Measurements from ENCODE around the gene GDI1. TPM values are rescaled to one million over a fixed set of nuclear protein-coding genes. Genes with fewer than 3 reads are reported as not detected.

The GDI1 gene
- total and polyA plus RNA-seq, 2 donors (not counting 1 experiment from before 2014, with no cell fraction given) = 199 to 311 TPM

DNA sequence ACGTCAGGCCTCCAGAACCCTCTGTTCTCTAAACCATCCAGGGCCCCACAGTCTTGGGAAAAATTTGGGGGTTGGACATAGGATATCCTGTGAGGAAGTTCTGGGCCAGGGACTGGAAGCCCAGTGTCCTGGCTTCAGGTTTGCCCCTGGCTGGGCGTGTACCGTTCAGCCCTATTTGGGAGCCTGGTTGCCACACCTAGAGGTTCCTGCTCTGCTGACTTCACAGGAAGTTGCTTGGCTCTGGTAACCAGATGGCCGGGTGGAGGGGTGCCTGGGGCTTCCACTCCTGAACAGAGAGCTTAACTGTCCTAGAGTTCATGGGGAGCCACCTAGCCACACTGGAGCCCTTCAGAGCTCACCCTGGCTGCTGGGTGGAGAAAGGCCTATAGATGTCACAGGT, 24.5 kb upstream of the GDI1 start:
- Mint-ChIP-seq H3K4me1 (peaks cover 31% of the 10 kb centered on the region), H3K9me3 (ENCODE audit: insufficient read depth) (no peaks in the 10 kb centered on the region)

DNA sequence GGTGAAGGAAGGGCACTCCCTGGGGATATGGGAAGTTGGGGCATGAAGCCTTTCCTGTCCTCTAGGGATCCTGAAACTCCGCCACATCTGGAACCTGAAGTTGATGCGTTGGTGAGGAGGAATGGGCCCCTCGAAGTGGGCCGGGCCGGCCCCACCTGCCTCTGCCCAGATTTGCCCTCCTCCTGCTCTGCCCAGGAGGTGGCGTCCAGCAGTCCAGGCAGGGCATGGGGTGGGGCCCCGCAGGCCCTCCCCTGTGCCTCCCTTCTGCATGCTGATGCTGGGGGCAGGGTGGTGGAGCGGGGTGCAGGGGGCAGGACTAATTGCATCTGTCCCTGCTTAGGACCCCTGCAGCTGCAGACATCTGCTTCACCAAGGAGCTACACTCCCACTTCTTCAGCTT, 23.8 kb upstream of the GDI1 start:
- no peaks in the 10 kb centered on the region for H3K27me3 Mint-ChIP-seq
- TF ChIP-seq, protein P1, sequence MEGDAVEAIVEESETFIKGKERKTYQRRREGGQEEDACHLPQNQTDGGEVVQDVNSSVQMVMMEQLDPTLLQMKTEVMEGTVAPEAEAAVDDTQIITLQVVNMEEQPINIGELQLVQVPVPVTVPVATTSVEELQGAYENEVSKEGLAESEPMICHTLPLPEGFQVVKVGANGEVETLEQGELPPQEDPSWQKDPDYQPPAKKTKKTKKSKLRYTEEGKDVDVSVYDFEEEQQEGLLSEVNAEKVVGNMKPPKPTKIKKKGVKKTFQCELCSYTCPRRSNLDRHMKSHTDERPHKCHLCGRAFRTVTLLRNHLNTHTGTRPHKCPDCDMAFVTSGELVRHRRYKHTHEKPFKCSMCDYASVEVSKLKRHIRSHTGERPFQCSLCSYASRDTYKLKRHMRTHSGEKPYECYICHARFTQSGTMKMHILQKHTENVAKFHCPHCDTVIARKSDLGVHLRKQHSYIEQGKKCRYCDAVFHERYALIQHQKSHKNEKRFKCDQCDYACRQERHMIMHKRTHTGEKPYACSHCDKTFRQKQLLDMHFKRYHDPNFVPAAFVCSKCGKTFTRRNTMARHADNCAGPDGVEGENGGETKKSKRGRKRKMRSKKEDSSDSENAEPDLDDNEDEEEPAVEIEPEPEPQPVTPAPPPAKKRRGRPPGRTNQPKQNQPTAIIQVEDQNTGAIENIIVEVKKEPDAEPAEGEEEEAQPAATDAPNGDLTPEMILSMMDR (IDR thresholded peaks at IDR 0.05) = no peak
- TF ChIP-seq EZH2 (IDR thresholded peaks at IDR 0.05; ENCODE audit: borderline replicate concordance, insufficient read depth, low read depth, low read length, poor library complexity, severe bottlenecking) = no peak
- 87% methylated on average over 3 of the region's 8 CpGs for WGBS (ENCODE audit: insufficient coverage)
- H3K27ac ChIP-seq (ENCODE audit: low read length in 2 of 2) = peak overlapping the region; percentile 73 to 79
- H3K9me3 ChIP-seq (ENCODE audit: control extremely low read depth in 1 of 3, control insufficient read depth in 2 of 3, insufficient read depth in 1 of 3, low read length in 2 of 3) = no peaks in the 10 kb centered on the region
- H3K4me2 ChIP-seq (replicated peaks; ENCODE audit: low read depth, low read length, poor library complexity, severe bottlenecking) = no peak overlapping the region
- intact Hi-C loops (cut with micrococcal nuclease) = loop anchor here (5.0 kb wide), 1 partner anchor 44 kb away; the partner anchor contains the start of gene PLXNA3
- no peaks in the 10 kb centered on the region for H3K27me3 ChIP-seq (replicated peaks in 1 of 4; ENCODE audit: control extremely low read depth in 1 of 4, control insufficient read depth in 3 of 4, insufficient read depth in 4 of 4, low read length in 3 of 4)
- no peaks in the 10 kb centered on the region for H4K20me1 ChIP-seq (ENCODE audit: control insufficient read depth, insufficient read depth, low read length, poor library complexity, severe bottlenecking)
- H3K4me3 Mint-ChIP-seq = peak overlapping the region; percentile 79
- H3K4me3 ChIP-seq (ENCODE audit: control extremely low read depth in 1 of 5, extremely low read depth in 1 of 5, insufficient read depth in 1 of 5, low read depth in 2 of 5, low read length in 4 of 5) = no peak overlapping the region
- no peaks in the 10 kb centered on the region for H3K9me3 Mint-ChIP-seq (ENCODE audit: insufficient read depth)
- no peak overlapping the region for H3K9ac ChIP-seq (ENCODE audit: low read length)
- H3K4me1 ChIP-seq (ENCODE audit: control insufficient read depth in 2 of 2, insufficient read depth in 2 of 2, low read length in 2 of 2) = peaks cover 8 to 38% of the 10 kb centered on the region in 2 donors
- H3K4me1 Mint-ChIP-seq = peaks cover 31% of the 10 kb centered on the region
- H3K36me3 ChIP-seq (replicated peaks in 1 of 2; ENCODE audit: control extremely low read depth in 1 of 2, control insufficient read depth in 1 of 2, extremely low read depth in 1 of 2, insufficient read depth in 2 of 2, low read length in 1 of 2) = no peaks in the 10 kb centered on the region
- DNase-seq (no peak), ATAC-seq (ENCODE audit: low read depth) (no peak)
- H3K79me2 ChIP-seq (ENCODE audit: control insufficient read depth, insufficient read depth, low read length) = no peaks in the 10 kb centered on the region
- POLR2A ChIA-PET = interaction anchor here (1.4 to 1.7 kb wide), 2 partner anchors 17 to 77 kb away, joined by 6 to 8 read pairs; partner anchors contain the start of gene SLC10A3
- H3K27ac Mint-ChIP-seq = no peak overlapping the region
- CTCF ChIA-PET = interaction anchor here (2.3 kb wide), 1 partner anchor 77 kb away, joined by 7 read pairs; the partner anchor contains the start of gene SLC10A3
- H2AFZ ChIP-seq (ENCODE audit: insufficient read depth, low read depth, low read length, poor library complexity, severe bottlenecking) = no peak overlapping the region

More for the DNA sequence above, 24.5 kb upstream of the GDI1 start:
- Mint-ChIP-seq H3K27me3 (no peaks in the 10 kb centered on the region), H3K27ac (peak overlapping the region; percentile 88), H3K4me3 (peak overlapping the region; percentile 79)
- intact Hi-C loops (cut with micrococcal nuclease) = loop anchor here (5.0 kb wide), 1 partner anchor 45 kb away; the partner anchor contains the start of gene PLXNA3
- Histone ChIP-seq H3K4me2 (replicated peaks; ENCODE audit: low read depth, low read length, poor library complexity, severe bottlenecking) (peak overlapping the region; percentile 87), H3K79me2 (ENCODE audit: control insufficient read depth, insufficient read depth, low read length) (no peaks in the 10 kb centered on the region), H3K27ac (ENCODE audit: low read length in 2 of 2) (peak overlapping the region; percentile 73 to 79), H3K4me1 (ENCODE audit: control insufficient read depth in 2 of 2, insufficient read depth in 2 of 2, low read length in 2 of 2) (peaks cover 8 to 38% of the 10 kb centered on the region in 2 donors), H2AFZ (ENCODE audit: insufficient read depth, low read depth, low read length, poor library complexity, severe bottlenecking) (peak overlapping the region; percentile 76), H3K9ac (ENCODE audit: low read length) (peak overlapping the region; percentile 70), H3K27me3 (replicated peaks in 1 of 4; ENCODE audit: control extremely low read depth in 1 of 4, control insufficient read depth in 3 of 4, insufficient read depth in 4 of 4, low read length in 3 of 4) (no peaks in the 10 kb centered on the region), H3K9me3 (ENCODE audit: control extremely low read depth in 1 of 3, control insufficient read depth in 2 of 3, insufficient read depth in 1 of 3, low read length in 2 of 3) (no peaks in the 10 kb centered on the region), H3K36me3 (replicated peaks in 1 of 2; ENCODE audit: control extremely low read depth in 1 of 2, control insufficient read depth in 1 of 2, extremely low read depth in 1 of 2, insufficient read depth in 2 of 2, low read length in 1 of 2) (no peaks in the 10 kb centered on the region), H4K20me1 (ENCODE audit: control insufficient read depth, insufficient read depth, low read length, poor library complexity, severe bottlenecking) (no peaks in the 10 kb centered on the region), H3K4me3 (ENCODE audit: control extremely low read depth in 1 of 5, extremely low read depth in 1 of 5, insufficient read depth in 1 of 5, low read depth in 2 of 5, low read length in 4 of 5) (peak overlapping the region in 4 of 5 experiments; percentile 59 to 79 (median 70))
- no peak for TF ChIP-seq EZH2 (IDR thresholded peaks at IDR 0.05; ENCODE audit: borderline replicate concordance, insufficient read depth, low read depth, low read length, poor library complexity, severe bottlenecking)
- TF ChIP-seq, protein P1 (IDR thresholded peaks at IDR 0.05) = no peak
- ATAC-seq (ENCODE audit: low read depth) (peak; percentile 50), DNase-seq (peak; percentile 62)
- WGBS (ENCODE audit: insufficient coverage) = 0% methylated on average over 3 of the region's 4 CpGs
- CTCF ChIA-PET = interaction anchor here (1.0 to 2.3 kb wide), 4 partner anchors 13 to 78 kb away, joined by 3 to 7 read pairs (median 4); partner anchors contain the start of gene SLC10A3
- POLR2A ChIA-PET = interaction anchor here (0.5 to 4.5 kb wide), 11 partner anchors 14 to 487 kb away, joined by 3 to 31 read pairs (median 4); partner anchors contain the start of genes ARHGAP4, ATP6AP1, EMD and PLXNA3

Data from B cell (primary cell).